Body of pancreas (tissue), 4 donors: ENCODE data around the gene SLC12A8. TPM values are rescaled to one million over a fixed set of nuclear protein-coding genes. Genes with fewer than 3 reads are reported as not detected.

Source experiments
- ATAC-seq: fragments of 150-250 bp; one replicate; pipeline ENCODE4 v1.9.1; 2016
- DNase-seq, 4 donors: peaks; one replicate each; pipeline ENCODE4 v3.0.0-alpha.2; 2019
- H3K27ac ChIP-seq, 4 donors: fragments of 200-600 bp; sonication (generic); 1 replicate in 3 of 4; 2 replicates in 1 of 4; pipeline versions ENCODE4 v1.5.1 to v1.6.1; 2016 to 2019; ENCODE audit warnings: mild to moderate bottlenecking in 1 of 4, mixed read lengths in 1 of 4, moderate library complexity in 1 of 4
- H3K27me3 ChIP-seq, 2 donors: fragments of 200-600 bp; sonication (generic); one replicate each; pipeline ENCODE4 v1.6.0; 2016; ENCODE audit warnings: mild to moderate bottlenecking in 1 of 2
- H3K36me3 ChIP-seq, 2 donors: fragments of 200-600 bp; sonication (generic); replicated peaks in 1 of 2; 2 replicates each; pipeline ENCODE4 v1.5.1; 2016; ENCODE audit warnings: low read depth in 2 of 2; ENCODE audit not compliant: insufficient read depth in 1 of 2
- H3K4me1 ChIP-seq: fragments of 200-600 bp; sonication (generic); one replicate; pipeline ENCODE4 v1.6.0; 2016
- H3K4me3 ChIP-seq, 2 donors: fragments of 200-600 bp; sonication (generic); 1 replicate in 1 of 2; 2 replicates in 1 of 2; pipeline ENCODE4 v1.5.1; 2016 to 2019
- H3K9me3 ChIP-seq, 3 donors: fragments of 200-600 bp; sonication (generic); 1 replicate in 2 of 3; 2 replicates in 1 of 3; pipeline ENCODE4 v1.5.1; 2016
- CTCF ChIP-seq, 7 experiments: fragments of 450-650 bp in 4 of 7; fragments of 200-600 bp in 3 of 7; sonication (generic) in 3 of 7; IDR thresholded peaks; one replicate each; pipeline ENCODE4 v1.5.1; 2016 to 2019; ENCODE audit warnings: antibody characterized with exemption in 7 of 7
- POLR2A ChIP-seq, 3 donors: fragments of 450-650 bp; IDR thresholded peaks; one replicate each; pipeline ENCODE4 v1.6.1; 2016; ENCODE audit warnings: antibody characterized with exemption in 3 of 3, mild to moderate bottlenecking in 2 of 3
- WGBS, 2 donors: methylation state at CpG; one replicate each; pipeline ENCODE4 v1.1.5; 2017; 5-methylcytosine and 5-hydroxymethylcytosine counted together
- intact Hi-C: fragments of 100-400 bp; cut with DNase I; formaldehyde crosslinking; loops from one replicate; pipeline ENCODE4 v1.15.1; 2023
- total RNA-seq, 2 donors: library from RNA; depleted of rRNA; stranded (reverse); fragments of >200 nt; gene quantifications; one replicate each; pipeline ENCODE4 v1.1.0, GENCODE V29; 2016

Gene SLC12A8
- total RNA-seq, 2 donors from 2014 or later = 10.1 to 30.0 TPM

GRCh38 chr3:125058959-125059358 lies 153.6 kb downstream of the SLC12A8 start:
- peaks cover 49% of the 10 kb centered on the region for H3K4me1 ChIP-seq
- WGBS, 2 donors = 82 to 86% methylated on average over 3 of the region's 3 CpGs
- H3K9me3 ChIP-seq = no peaks in the 10 kb centered on the region
- intact Hi-C loops = no loop called here
- H3K27me3 ChIP-seq = no peaks in the 10 kb centered on the region
- TF ChIP-seq POLR2A (IDR thresholded peaks at IDR 0.05) = no peak
- TF ChIP-seq CTCF (IDR thresholded peaks at IDR 0.05) = no peak
- H3K36me3 ChIP-seq = no peaks in the 10 kb centered on the region
- DNase-seq (no peak), ATAC-seq (no peak)
- no peak overlapping the region for H3K27ac ChIP-seq
- no peak overlapping the region for H3K4me3 ChIP-seq

DNA sequence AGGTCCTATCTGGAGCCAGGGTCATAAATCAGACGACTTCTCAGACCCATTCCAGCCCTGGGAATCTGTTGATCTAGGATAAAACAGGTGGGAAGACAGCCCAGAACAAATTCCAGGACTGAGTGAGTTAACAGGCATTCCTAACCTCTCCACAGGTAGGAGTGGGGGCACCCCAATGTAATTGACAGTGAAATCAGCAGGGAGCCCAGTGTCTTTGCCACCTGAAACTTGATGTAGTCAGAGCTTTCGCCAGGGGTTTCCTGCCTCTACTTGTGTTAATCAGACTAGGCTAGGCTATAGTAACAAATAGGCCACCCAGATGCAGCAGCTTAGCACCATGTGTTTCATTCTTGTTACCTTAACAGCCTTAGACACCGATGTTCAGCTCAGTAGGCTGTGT lies 154.0 kb downstream of the SLC12A8 start:
- Histone ChIP-seq H3K4me3 (no peak overlapping the region), H3K36me3 (no peaks in the 10 kb centered on the region), H3K9me3 (no peaks in the 10 kb centered on the region), H3K27me3 (no peaks in the 10 kb centered on the region), H3K27ac (no peak overlapping the region), H3K4me1 (peaks cover 48% of the 10 kb centered on the region)
- ATAC-seq = no peak
- WGBS, 2 donors = 71 to 89% methylated on average over 3 of the region's 3 CpGs
- DNase-seq = no peak
- TF ChIP-seq POLR2A (IDR thresholded peaks at IDR 0.05) (no peak), CTCF (IDR thresholded peaks at IDR 0.05) (no peak)
- intact Hi-C loops = no loop called here

DNA sequence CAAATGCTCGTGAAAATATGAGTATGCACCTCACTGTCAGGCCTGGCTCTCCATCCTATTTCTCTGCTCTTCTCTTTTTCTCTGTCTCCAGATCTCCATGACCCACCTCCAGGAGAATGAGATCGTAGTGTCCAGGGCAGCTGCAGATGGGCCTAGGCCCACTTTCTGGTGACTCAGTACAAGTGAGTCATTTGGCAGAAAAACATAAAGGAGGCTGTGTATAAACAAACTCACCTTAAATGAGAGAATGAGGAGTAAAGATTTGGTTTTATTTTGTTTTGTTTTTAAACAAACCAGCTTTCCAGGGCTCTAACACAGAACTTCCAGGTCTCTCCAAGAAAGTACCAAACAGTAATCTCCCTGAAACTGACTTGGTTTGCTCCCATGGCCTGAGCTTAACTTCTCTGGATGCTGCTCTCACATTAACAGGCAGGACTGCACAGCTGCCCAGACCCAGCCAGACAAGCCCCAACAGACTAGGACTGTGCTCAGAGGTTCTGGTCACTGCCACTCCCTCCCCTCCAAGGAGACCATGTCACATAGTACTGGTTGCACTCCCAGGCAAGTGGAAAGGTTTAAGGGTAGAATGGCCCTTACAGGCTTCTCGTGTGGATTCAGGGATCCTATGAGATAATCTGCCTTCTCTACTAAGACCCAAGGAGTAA lies 155.2 kb downstream of the SLC12A8 start:
- no peak overlapping the region for H3K4me3 ChIP-seq
- H3K36me3 ChIP-seq = no peaks in the 10 kb centered on the region
- no peak for DNase-seq
- intact Hi-C loops = no loop called here
- ATAC-seq = no peak
- H3K9me3 ChIP-seq = no peaks in the 10 kb centered on the region
- H3K4me1 ChIP-seq = peaks cover 48% of the 10 kb centered on the region
- 82 to 86% methylated on average over 3 of the region's 3 CpGs for WGBS, 2 donors
- no peaks in the 10 kb centered on the region for H3K27me3 ChIP-seq
- TF ChIP-seq CTCF (IDR thresholded peaks at IDR 0.05) (no peak), POLR2A (IDR thresholded peaks at IDR 0.05) (no peak)
- no peak overlapping the region for H3K27ac ChIP-seq

DNA sequence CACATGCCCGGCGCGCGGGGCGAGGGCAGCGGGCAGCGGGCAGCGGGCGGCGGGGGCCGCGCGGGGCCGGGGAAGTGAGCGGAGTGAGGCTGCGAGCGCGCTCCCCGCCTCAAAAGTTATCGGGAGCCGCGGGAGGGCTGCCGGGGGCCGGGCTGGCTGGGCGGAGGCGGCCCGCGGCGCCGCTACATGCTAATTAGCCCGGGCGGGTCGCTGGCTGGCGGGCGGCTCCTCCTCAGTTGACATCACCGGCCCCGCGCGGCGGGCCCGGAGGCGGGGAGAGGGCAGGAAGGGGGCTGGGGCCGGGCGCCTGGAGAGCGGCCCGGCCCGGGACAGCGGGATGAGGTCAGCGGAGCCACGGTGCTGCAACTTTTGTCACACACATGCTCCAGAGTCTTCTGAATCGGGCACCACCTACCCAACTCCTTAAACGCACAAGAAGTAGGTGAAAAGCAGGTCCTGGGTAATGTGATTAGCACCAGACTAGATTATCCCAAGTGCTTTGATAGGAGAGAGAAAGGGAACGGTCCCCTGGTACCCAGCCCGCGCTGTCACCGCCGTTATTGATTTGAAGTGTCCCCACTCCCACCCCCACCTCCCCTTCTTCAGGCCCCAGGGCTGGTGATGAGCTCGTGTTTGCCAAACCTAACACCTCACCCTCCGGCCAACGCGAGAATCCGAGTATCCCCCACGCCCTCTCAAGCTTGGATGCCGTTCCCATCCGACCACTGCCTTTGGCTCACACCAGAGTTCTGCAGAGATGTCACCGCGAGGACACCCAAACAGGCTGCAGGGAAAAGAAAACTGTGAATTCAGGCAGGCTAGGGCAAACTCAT lies 156.4 kb downstream of the SLC12A8 start, which contains the start of gene HEG1:
TSS of gene HEG1 (minus strand) at position 85 of the 833 bp plus-strand sequence. CDS start 107 bp downstream, outside the sequence.
- WGBS, 2 donors = 8% methylated on average over 35 to 51 of the region's 67 CpGs
- no peaks in the 10 kb centered on the region for H3K27me3 ChIP-seq

More for the DNA sequence above, 156.4 kb downstream of the SLC12A8 start, which contains the start of gene HEG1:
- peaks cover 47% of the 10 kb centered on the region for H3K4me1 ChIP-seq
- H3K36me3 ChIP-seq = no peaks in the 10 kb centered on the region
- DNase-seq (peak; percentile 83 to 89 (median 88)), ATAC-seq (peak; percentile 89)
- H3K27ac ChIP-seq = peak within 1 kb of the TSS; percentile 62 to 82 (median 76)
- intact Hi-C loops = no loop called here
- no peaks in the 10 kb centered on the region for H3K9me3 ChIP-seq
- peak within 1 kb of the TSS; percentile 15 to 23 for H3K4me3 ChIP-seq
- TF ChIP-seq POLR2A (IDR thresholded peaks at IDR 0.05) = peak; percentile 32 to 50 (median 39)
- TF ChIP-seq CTCF (IDR thresholded peaks at IDR 0.05) = no peak
